Activated CD4-positive, CD25-positive, alpha-beta regulatory T cell treated with anti-CD3 and anti-CD28 coated beads, Interleukin-2, amount 50 U/mL, for 24 hours (primary cell): ENCODE results near the gene PACS2.

Experiments used
- ATAC-seq, 2 donors: fragments of 150-1000 bp; cut with Tn5 transposase; one replicate each; pipeline ENCODE4 v1.10.0; 2021; ENCODE audit warnings: mild to moderate bottlenecking in 1 of 2, moderate library complexity in 1 of 2

Gene PACS2

GRCh38 chr14:105411985-105412770, 97.6 kb downstream of the PACS2 start:
- no peak for ATAC-seq

- ATAC-seq: no peak
Measured at GRCh38 chr14:105412771-105413543, 98.4 kb downstream of the PACS2 start.

GRCh38 chr14:105413544-105413886, 99.0 kb downstream of the PACS2 start:
- no peak for ATAC-seq

GRCh38 chr14:105414456-105415371, 100.2 kb downstream of the PACS2 start:
- peak; percentile 81 to 86 for ATAC-seq

GRCh38 chr14:105415481-105416428, 101.2 kb downstream of the PACS2 start:
- no peak for ATAC-seq

- ATAC-seq: no peak
Measured at GRCh38 chr14:105416671-105417070, 102.1 kb downstream of the PACS2 start.

- ATAC-seq: no peak
Measured at GRCh38 chr14:105417690-105418121, 103.2 kb downstream of the PACS2 start.

- ATAC-seq: no peak
Measured at GRCh38 chr14:105418269-105419194, 104.0 kb downstream of the PACS2 start.

GRCh38 chr14:105419195-105420091, 104.9 kb downstream of the PACS2 start, which contains the start of gene MTA1:
MTA1 (plus strand) TSS chr14:105419827; CDS start chr14:105420036, 209 bp downstream.
- ATAC-seq: peak; percentile 58 to 60

GRCh38 chr14:105420101-105420973, 105.8 kb downstream of the PACS2 start:
- ATAC-seq: peak; percentile 18

GRCh38 chr14:105420974-105421674, 106.6 kb downstream of the PACS2 start:
- no peak for ATAC-seq

- no peak for ATAC-seq
Measured at GRCh38 chr14:105421723-105422615, 107.4 kb downstream of the PACS2 start.

- no peak for ATAC-seq
Measured at GRCh38 chr14:105422695-105423487, 108.3 kb downstream of the PACS2 start.

- no peak for ATAC-seq
Measured at GRCh38 chr14:105423488-105424195, 109.1 kb downstream of the PACS2 start.

- ATAC-seq: no peak
Measured at GRCh38 chr14:105424861-105425260, 110.3 kb downstream of the PACS2 start.
